ENCODE measurements around the gene CX3CL1. TPM values are rescaled to one million over a fixed set of nuclear protein-coding genes. Genes with fewer than 3 reads are reported as not detected.
"Not testable (repeated sequence)": the region's sequence is repeated elsewhere in the genome, so short reads cannot be mapped to it uniquely, and the experiment has no call there.

The CX3CL1 gene
- total RNA-seq, 1 experiment from 2014 or later, result not detected

- peaks cover 20% of the 10 kb centered on the region for H3K4me1 ChIP-seq (ENCODE audit: insufficient read depth, low read length)
- H3F3A ChIP-seq (ENCODE audit: low read length, unreplicated experiment), result no peaks in the 10 kb centered on the region
- H3K36me3 ChIP-seq (ENCODE audit: low read depth, low read length), result no peaks in the 10 kb centered on the region
- no peaks in the 10 kb centered on the region for H3K27me3 ChIP-seq (ENCODE audit: low read length)
- H3K79me2 ChIP-seq (ENCODE audit: low read length), result no peaks in the 10 kb centered on the region
- no peaks in the 10 kb centered on the region for H3K9me3 ChIP-seq (ENCODE audit: low read length)
- no peak overlapping the region for H3K4me2 ChIP-seq (ENCODE audit: low read length)
- intact Hi-C loops (cut with micrococcal nuclease), result no loop called here
- CTCF ChIA-PET, result interaction anchor here (0.6 kb wide), 1 partner anchor 73 kb away, joined by 4 read pairs; the partner anchor contains the start of genes CIAPIN1 and COQ9
- no peak overlapping the region for H3K27ac ChIP-seq (ENCODE audit: low read length)
- H3K9ac ChIP-seq (ENCODE audit: low read length), result no peak overlapping the region
- H4K20me1 ChIP-seq (ENCODE audit: low read length), result no peaks in the 10 kb centered on the region
- no peak for ATAC-seq
- H3K4me3 ChIP-seq (ENCODE audit: low read length), result no peak overlapping the region
- no peaks in the 10 kb centered on the region for H3K9me2 ChIP-seq (replicated peaks; ENCODE audit: low read length)
- no peak for DNase-seq
- no TSS peak for BruUV-seq (replicated peaks)
- TF ChIP-seq EZH2phosphoT487 (IDR thresholded peaks at IDR 0.05; ENCODE audit: borderline replicate concordance, low read length) (no peak), EZH2 (IDR thresholded peaks at IDR 0.05; ENCODE audit: low read length, unreplicated experiment) (no peak), CTCF (conservative IDR thresholded peaks at IDR 0.05; ENCODE audit: low read depth, low read length) (no peak)
- H2AFZ ChIP-seq (ENCODE audit: low read length), result no peak overlapping the region
- POLR2A ChIA-PET (ENCODE audit: unreplicated experiment), result no interaction called here
Observed at GRCh38 chr16:57374067-57374534, 1.8 kb downstream of the CX3CL1 start.

- H2AFZ ChIP-seq (ENCODE audit: low read length); H3K4me2 ChIP-seq (ENCODE audit: low read length); DNase-seq; BruUV-seq (replicated peaks); H3K9me2 ChIP-seq (replicated peaks; ENCODE audit: low read length); H3K9me3 ChIP-seq (ENCODE audit: low read length); H3K9ac ChIP-seq (ENCODE audit: low read length); ATAC-seq; H4K20me1 ChIP-seq (ENCODE audit: low read length); H3K27ac ChIP-seq (ENCODE audit: low read length); H3K36me3 ChIP-seq (ENCODE audit: low read depth, low read length); H3K79me2 ChIP-seq (ENCODE audit: low read length); H3K4me3 ChIP-seq (ENCODE audit: low read length); H3K27me3 ChIP-seq (ENCODE audit: low read length); H3F3A ChIP-seq (ENCODE audit: low read length, unreplicated experiment); POLR2A ChIA-PET (ENCODE audit: unreplicated experiment): not testable (repeated sequence)
- H3K4me1 ChIP-seq (ENCODE audit: insufficient read depth, low read length), result peaks cover 20% of the 10 kb centered on the region
- CTCF ChIA-PET, result interaction anchor here (0.6 kb wide), 1 partner anchor 72 kb away, joined by 4 read pairs; the partner anchor contains the start of genes CIAPIN1 and COQ9
- intact Hi-C loops (cut with micrococcal nuclease), result loop anchor here (5.0 kb wide), 1 partner anchor 73 kb away; no protein-coding TSS in a partner anchor
Observed at GRCh38 chr16:57374925-57375465, 2.7 kb downstream of the CX3CL1 start.

- TF ChIP-seq EZH2phosphoT487 (IDR thresholded peaks at IDR 0.05; ENCODE audit: borderline replicate concordance, low read length) (no peak), CTCF (conservative IDR thresholded peaks at IDR 0.05; ENCODE audit: low read depth, low read length) (no peak), EZH2 (IDR thresholded peaks at IDR 0.05; ENCODE audit: low read length, unreplicated experiment) (no peak)
- H3K27ac ChIP-seq (ENCODE audit: low read length), result peak overlapping the region; percentile 97
- DNase-seq, result no peak
- H3F3A ChIP-seq (ENCODE audit: low read length, unreplicated experiment), result no peaks in the 10 kb centered on the region
- no peaks in the 10 kb centered on the region for H3K9me2 ChIP-seq (replicated peaks; ENCODE audit: low read length)
- H3K4me1 ChIP-seq (ENCODE audit: insufficient read depth, low read length), result peaks cover 20% of the 10 kb centered on the region
- H4K20me1 ChIP-seq (ENCODE audit: low read length), result no peaks in the 10 kb centered on the region
- no peak overlapping the region for H2AFZ ChIP-seq (ENCODE audit: low read length)
- no peak overlapping the region for H3K4me2 ChIP-seq (ENCODE audit: low read length)
- no TSS peak for BruUV-seq (replicated peaks)
- intact Hi-C loops (cut with micrococcal nuclease), result loop anchor here (5.0 kb wide), 1 partner anchor 74 kb away; no protein-coding TSS in a partner anchor
- H3K4me3 ChIP-seq (ENCODE audit: low read length), result no peak overlapping the region
- no peaks in the 10 kb centered on the region for H3K36me3 ChIP-seq (ENCODE audit: low read depth, low read length)
- ChIA-PET CTCF (no interaction called here), POLR2A (ENCODE audit: unreplicated experiment) (no interaction called here)
- ATAC-seq, result no peak
- no peaks in the 10 kb centered on the region for H3K27me3 ChIP-seq (ENCODE audit: low read length)
- no peaks in the 10 kb centered on the region for H3K9me3 ChIP-seq (ENCODE audit: low read length)
- H3K79me2 ChIP-seq (ENCODE audit: low read length), result no peaks in the 10 kb centered on the region
- H3K9ac ChIP-seq (ENCODE audit: low read length), result peak overlapping the region; percentile 76; the same call in 1 of the 2 replicates
Observed at GRCh38 chr16:57376313-57376818, 4.1 kb downstream of the CX3CL1 start.
